HG03025 (cell line): ENCODE data around the gene VSNL1.

ENCODE experiments used
- ATAC-seq: cut with Tn5 transposase; IDR thresholded peaks from one replicate; pipeline ENCODE4 v1.9.1; 2021; ENCODE audit warnings: mild to moderate bottlenecking, moderate library complexity; ENCODE audit not compliant: unreplicated experiment, low FRiP score

The VSNL1 gene

GRCh38 chr2:17682098-17682857 is 141.8 kb downstream of the VSNL1 start:
- no peak for ATAC-seq

GRCh38 chr2:17683981-17684380 is 143.5 kb downstream of the VSNL1 start:
- ATAC-seq, result no peak

GRCh38 chr2:17688600-17688999 is 148.1 kb downstream of the VSNL1 start:
- no peak for ATAC-seq

- no peak for ATAC-seq
Observed at GRCh38 chr2:17689010-17689409, 148.5 kb downstream of the VSNL1 start.

- ATAC-seq, result no peak
Observed at GRCh38 chr2:17690776-17691175, 150.3 kb downstream of the VSNL1 start.
